ENCODE results near the gene CLK3.

CLK3 gene

GRCh38 chr15:74603789-74604705 is 11.6 kb upstream of the CLK3 start:
- TF ChIP-seq CTCF (IDR thresholded peaks at IDR 0.05; ENCODE audit: low read depth, low read length) = no peak
- no peak overlapping the region for H3K27ac ChIP-seq

DNA sequence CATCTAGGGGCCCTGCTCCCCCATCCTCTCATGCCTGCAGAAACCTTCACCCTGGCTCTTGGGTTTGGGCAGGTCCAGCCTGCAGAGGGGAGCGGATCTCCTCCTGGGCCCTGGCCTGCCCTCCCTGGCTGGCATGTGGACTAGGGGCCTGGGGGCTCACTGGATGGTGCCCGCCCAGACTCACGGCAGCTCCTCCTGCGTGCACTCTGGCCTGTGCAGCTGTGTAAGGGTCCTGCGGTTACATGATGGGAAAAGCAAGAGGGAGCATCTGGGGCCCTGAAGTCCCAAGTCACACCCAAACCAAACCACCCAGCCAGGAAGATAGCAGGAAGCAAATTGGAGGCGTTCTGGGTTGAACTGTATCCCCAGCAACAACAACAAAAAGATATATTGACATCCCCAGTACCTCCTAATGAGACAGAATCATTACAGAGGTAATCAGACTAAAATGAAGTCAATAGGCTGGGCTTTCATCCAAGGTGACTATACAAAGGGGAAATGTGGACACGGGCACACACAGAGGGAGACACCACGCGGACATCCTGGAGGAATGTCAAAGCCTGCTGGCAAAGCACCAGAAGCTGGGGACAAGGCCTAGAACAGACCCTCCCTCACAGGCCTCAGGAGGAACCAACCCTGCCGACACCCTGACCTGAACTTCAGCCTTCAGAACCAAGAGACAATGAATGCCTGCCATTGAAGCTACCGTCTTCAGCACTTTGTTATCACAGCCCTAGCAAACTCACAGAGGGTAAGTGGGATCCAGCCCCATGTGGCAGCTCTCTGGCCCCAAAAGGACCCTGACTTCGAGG is 10.4 kb upstream of the CLK3 start:
- no peaks in the 10 kb centered on the region for H3K36me3 ChIP-seq
- DNase-seq = no peak
- H3K27me3 ChIP-seq (ENCODE audit: insufficient read depth, low read depth, severe bottlenecking) = no peaks in the 10 kb centered on the region
- H3K9me3 ChIP-seq (ENCODE audit: severe bottlenecking) = no peaks in the 10 kb centered on the region
- no peak overlapping the region for H3K27ac ChIP-seq
- no peak overlapping the region for H3K4me3 ChIP-seq (ENCODE audit: low read depth, low read length)
- TF ChIP-seq CTCF (IDR thresholded peaks at IDR 0.05; ENCODE audit: low read depth, low read length) = no peak

More at GRCh38 chr15:74603789-74604705, 11.6 kb upstream of the CLK3 start:
- DNase-seq = no peak
- no peaks in the 10 kb centered on the region for H3K9me3 ChIP-seq (ENCODE audit: severe bottlenecking)
- H3K4me3 ChIP-seq (ENCODE audit: low read depth, low read length) = no peak overlapping the region
- no peaks in the 10 kb centered on the region for H3K27me3 ChIP-seq (ENCODE audit: insufficient read depth, low read depth, severe bottlenecking)
- peaks cover 3% of the 10 kb centered on the region; the same call in 1 of the 2 replicates for H3K36me3 ChIP-seq

- Histone ChIP-seq H3K36me3 (no peaks in the 10 kb centered on the region), H3K9me3 (ENCODE audit: severe bottlenecking) (no peaks in the 10 kb centered on the region), H3K4me3 (ENCODE audit: low read depth, low read length) (no peak overlapping the region), H3K27ac (no peak overlapping the region), H3K27me3 (ENCODE audit: insufficient read depth, low read depth, severe bottlenecking) (no peaks in the 10 kb centered on the region)
- no peak for TF ChIP-seq CTCF (IDR thresholded peaks at IDR 0.05; ENCODE audit: low read depth, low read length)
- no peak for DNase-seq
Measured at GRCh38 chr15:74605795-74606150, 9.9 kb upstream of the CLK3 start.

DNA sequence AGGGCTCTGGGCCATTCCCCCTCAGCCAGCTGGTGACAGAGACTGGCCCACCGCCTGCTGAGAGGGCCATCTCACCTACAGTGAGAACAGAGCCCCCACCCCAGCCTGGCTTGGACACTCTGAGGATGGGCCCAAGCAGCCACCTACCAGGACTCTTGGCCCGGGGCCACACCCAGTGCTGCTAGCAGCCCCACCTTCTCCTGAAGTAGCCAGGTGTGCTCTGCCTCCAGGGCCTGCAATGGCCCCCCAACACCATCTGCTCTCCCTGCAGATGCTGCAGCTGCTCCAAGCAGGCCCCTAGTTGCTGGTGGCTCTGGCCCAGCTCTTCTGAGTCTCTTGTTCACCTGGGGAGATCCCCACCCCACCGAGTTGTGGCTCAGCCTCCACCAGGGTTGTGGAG is 6.8 kb upstream of the CLK3 start:
- H3K36me3 ChIP-seq = no peaks in the 10 kb centered on the region
- TF ChIP-seq CTCF (IDR thresholded peaks at IDR 0.05; ENCODE audit: low read depth, low read length) = no peak
- no peaks in the 10 kb centered on the region for H3K9me3 ChIP-seq (ENCODE audit: severe bottlenecking)
- no peak overlapping the region for H3K27ac ChIP-seq
- no peak for DNase-seq
- H3K4me3 ChIP-seq (ENCODE audit: low read depth, low read length) = no peak overlapping the region
- no peaks in the 10 kb centered on the region for H3K27me3 ChIP-seq (ENCODE audit: insufficient read depth, low read depth, severe bottlenecking)

DNA sequence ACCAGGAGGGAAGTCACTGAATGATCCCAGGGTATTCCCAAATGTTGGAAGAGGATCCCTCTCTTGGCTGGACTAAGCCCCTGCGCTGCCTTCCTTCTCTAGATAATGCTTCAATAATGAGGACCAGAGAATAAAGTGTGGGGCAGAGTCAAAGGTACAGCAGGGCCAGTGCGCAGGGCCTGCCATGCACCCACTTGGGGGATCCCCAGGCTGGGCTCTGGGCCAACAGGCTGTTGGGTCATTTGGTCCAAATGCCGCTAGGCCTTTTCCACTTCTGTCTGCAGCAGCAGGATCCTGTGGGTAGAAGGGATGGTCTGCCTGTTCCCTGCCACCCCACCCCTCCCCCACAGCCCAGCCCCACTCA is 5.7 kb upstream of the CLK3 start:
- no peaks in the 10 kb centered on the region for H3K36me3 ChIP-seq
- DNase-seq = no peak

More for the DNA sequence above, 5.7 kb upstream of the CLK3 start:
- H3K27ac ChIP-seq = no peak overlapping the region
- no peaks in the 10 kb centered on the region for H3K27me3 ChIP-seq (ENCODE audit: insufficient read depth, low read depth, severe bottlenecking)
- no peak for TF ChIP-seq CTCF (IDR thresholded peaks at IDR 0.05; ENCODE audit: low read depth, low read length)
- H3K9me3 ChIP-seq (ENCODE audit: severe bottlenecking) = no peaks in the 10 kb centered on the region
- no peak overlapping the region for H3K4me3 ChIP-seq (ENCODE audit: low read depth, low read length)

Measured in WERI-Rb-1 (cell line).